ENCODE measurements around the gene KCTD17.
"Not testable (repeated sequence)": the region's sequence is repeated elsewhere in the genome, so short reads cannot be mapped to it uniquely, and the experiment has no call there.

KCTD17 gene

GRCh38 chr22:37062702-37063381, 11.3 kb downstream of the KCTD17 start:
- no peak for DNase-seq

- no peak for DNase-seq
Observed at GRCh38 chr22:37063431-37064420, 12.2 kb downstream of the KCTD17 start.

- no peak for DNase-seq
Observed at GRCh38 chr22:37064553-37064952, 13.0 kb downstream of the KCTD17 start.

- no peak for DNase-seq
Observed at GRCh38 chr22:37065180-37065579, 13.6 kb downstream of the KCTD17 start.

GRCh38 chr22:37065961-37066360, 14.4 kb downstream of the KCTD17 start:
- no peak for DNase-seq

GRCh38 chr22:37067428-37067827, 15.9 kb downstream of the KCTD17 start:
- DNase-seq: no peak

- DNase-seq: no peak
Observed at GRCh38 chr22:37068859-37069258, 17.3 kb downstream of the KCTD17 start.

- no peak for DNase-seq
Observed at GRCh38 chr22:37069319-37069718, 17.8 kb downstream of the KCTD17 start.

GRCh38 chr22:37069719-37070118, 18.2 kb downstream of the KCTD17 start:
- DNase-seq: no peak

- DNase-seq: no peak
Observed at GRCh38 chr22:37070334-37070733, 18.8 kb downstream of the KCTD17 start.

- DNase-seq: no peak
Observed at GRCh38 chr22:37070744-37071143, 19.2 kb downstream of the KCTD17 start.

- DNase-seq: not testable (repeated sequence)
Observed at GRCh38 chr22:37071850-37072592, 20.5 kb downstream of the KCTD17 start.

GRCh38 chr22:37072673-37073072, 21.1 kb downstream of the KCTD17 start:
- DNase-seq: no peak

GRCh38 chr22:37074537-37074936, 23.0 kb downstream of the KCTD17 start:
- DNase-seq: no peak

- no peak for DNase-seq
Observed at GRCh38 chr22:37075046-37075445, 23.5 kb downstream of the KCTD17 start.

- DNase-seq: no peak
Observed at GRCh38 chr22:37075822-37076433, 24.4 kb downstream of the KCTD17 start.

- no peak for DNase-seq
Observed at GRCh38 chr22:37077802-37078448, 26.4 kb downstream of the KCTD17 start.

GRCh38 chr22:37079158-37079557, 27.6 kb downstream of the KCTD17 start:
- no peak for DNase-seq

- no peak for DNase-seq
Observed at GRCh38 chr22:37079668-37080171, 28.2 kb downstream of the KCTD17 start.

GRCh38 chr22:37080438-37080837, 28.9 kb downstream of the KCTD17 start:
- no peak for DNase-seq

- DNase-seq: no peak
Observed at GRCh38 chr22:37080838-37081237, 29.3 kb downstream of the KCTD17 start.

- DNase-seq: no peak
Observed at GRCh38 chr22:37082251-37082873, 30.8 kb downstream of the KCTD17 start.

Measured in GOT3 (cell line).